Hematopoietic multipotent progenitor cell treated with erythropoietin and hydrocortisone succinate and interleukin-3 and kit ligand, for 17 days (in vitro differentiated cells): ENCODE results near the gene DLX1.
"Not testable (repeated sequence)": the region's sequence is repeated elsewhere in the genome, so short reads cannot be mapped to it uniquely, and the experiment has no call there.

Experiments
- DNase-seq: peaks from one replicate; pipeline ENCODE4 v3.0.0-alpha.2; 2015; ENCODE audit warnings: low spot score

DLX1 gene

DNA sequence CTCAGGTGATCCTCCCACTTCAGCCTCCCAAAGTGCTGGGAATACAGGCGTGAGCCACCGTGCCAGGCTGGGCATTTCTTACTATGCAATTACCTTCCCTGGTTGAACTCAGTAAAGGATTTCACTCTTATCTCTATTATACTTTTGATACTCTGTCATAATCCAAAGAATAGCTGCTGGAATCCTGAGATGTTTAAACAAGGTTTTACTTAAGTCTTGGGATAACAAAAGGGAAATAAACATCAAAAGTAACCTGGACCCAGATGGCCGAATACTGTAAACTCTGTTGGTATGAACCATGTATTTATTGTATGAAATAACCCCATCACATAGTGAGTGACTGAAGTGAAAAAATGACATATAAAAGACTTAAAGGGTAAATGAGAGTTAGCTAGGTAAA, 29.3 kb downstream of the DLX1 start:
- no peak for DNase-seq

DNA sequence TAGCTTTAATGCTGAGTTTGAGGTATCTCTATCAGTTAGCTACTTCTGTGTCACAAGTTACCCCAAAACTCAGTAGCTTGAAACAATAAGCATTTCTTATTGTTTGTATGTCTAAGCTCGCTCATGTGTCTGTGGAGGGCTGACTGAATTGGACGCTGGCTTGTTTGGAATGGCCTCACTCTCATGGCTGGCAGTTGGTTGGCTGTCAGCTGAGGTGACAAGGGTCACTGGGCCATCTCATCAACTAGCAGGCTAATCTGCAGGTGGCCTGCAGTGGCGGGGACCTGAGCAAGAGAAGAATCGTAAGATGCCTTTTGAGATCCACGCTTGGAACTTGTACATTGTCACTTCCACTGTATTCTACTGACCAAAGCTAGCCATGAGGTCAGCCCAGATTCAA, 30.8 kb downstream of the DLX1 start:
- DNase-seq: no peak

DNA sequence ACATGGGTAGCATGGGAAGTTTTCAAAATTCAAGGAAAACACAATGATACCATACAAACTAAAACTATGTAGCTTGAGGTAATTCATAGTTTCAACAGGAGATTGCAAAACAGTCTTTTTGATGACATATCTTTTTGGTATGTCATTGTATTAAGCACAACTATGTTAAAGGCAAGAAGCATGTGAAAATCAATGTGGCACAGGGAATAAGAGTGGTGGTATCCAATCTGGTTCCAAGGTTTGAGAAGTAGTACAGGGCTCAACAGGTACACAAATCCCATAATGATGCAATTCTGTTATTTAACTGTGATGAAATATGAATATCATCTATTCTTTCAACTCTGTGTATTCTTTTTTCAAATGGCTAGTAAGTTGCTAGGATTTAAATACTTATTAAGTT, 33.8 kb downstream of the DLX1 start:
- DNase-seq: no peak

DNA sequence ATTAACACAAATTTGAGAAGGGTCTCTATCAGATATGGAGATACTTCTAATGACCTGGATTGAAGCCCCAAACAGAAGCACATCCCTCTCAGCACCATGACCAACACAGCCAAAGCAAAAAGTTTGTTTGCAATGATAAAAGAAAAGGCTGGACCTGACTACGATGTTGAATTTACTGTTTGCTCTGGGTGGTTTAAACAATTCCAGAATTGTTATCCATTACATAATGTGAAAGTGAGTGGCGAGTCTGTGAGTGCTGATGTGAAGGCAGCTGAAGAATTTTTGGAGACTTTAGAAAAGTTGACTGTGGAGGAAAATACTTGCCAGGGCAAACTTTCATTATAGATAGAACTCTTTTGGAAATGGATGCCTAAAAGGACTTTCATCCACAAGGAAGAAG, 34.8 kb downstream of the DLX1 start:
- no peak for DNase-seq

DNA sequence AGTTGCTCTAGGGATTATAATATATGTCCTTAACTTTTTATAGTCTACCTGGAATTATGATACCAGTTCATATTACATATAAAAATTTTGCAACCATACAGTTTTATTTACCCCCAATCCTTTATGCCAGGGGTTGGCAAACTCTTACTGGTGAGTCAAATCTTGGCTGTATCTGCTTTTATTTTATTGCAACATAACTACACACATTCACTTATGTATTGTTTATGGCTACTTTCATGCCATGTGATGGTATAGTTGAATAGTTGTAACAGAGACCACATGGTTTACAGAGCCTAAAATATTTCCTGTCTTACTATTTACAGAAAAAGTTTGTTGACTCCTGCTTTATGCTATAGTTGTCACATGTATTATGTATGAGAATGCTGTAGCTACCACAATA, 43.2 kb downstream of the DLX1 start:
- no peak for DNase-seq

- DNase-seq: no peak
These were observed 44.1 kb downstream of the DLX1 start for GRCh38 chr2:172129404-172129803.

GRCh38 chr2:172131713-172132555, 46.6 kb downstream of the DLX1 start:
- no peak for DNase-seq

GRCh38 chr2:172134270-172134669, 49.0 kb downstream of the DLX1 start:
- DNase-seq: no peak

DNA sequence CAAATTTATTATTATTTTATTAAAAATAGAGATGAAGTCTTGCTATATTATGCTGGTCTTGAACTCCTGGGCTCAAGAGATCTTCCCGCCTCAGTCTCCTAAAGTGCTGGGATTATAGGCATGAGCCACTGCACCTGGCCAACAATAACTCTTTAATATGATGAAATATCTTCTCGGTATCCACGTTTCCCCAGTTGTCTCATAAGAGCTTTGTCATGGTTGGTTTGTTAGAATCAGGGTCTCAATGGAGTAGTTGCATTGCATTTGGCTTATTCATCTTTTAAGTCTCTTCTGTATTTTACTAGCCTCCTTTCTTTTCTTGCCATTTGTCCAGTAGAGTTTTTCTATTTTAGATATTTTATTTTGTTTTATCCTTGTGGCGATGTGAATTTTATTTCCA, 50.1 kb downstream of the DLX1 start:
- no peak for DNase-seq

- no peak for DNase-seq
These were observed 51.8 kb downstream of the DLX1 start for GRCh38 chr2:172137109-172137508.

- no peak for DNase-seq
These were observed 52.6 kb downstream of the DLX1 start for GRCh38 chr2:172137943-172138342.

GRCh38 chr2:172138727-172139126, 53.4 kb downstream of the DLX1 start:
- not testable (repeated sequence) for DNase-seq
